Ovary (tissue), 9 donors: ENCODE measurements around the gene ITPRIPL2. TPM values are rescaled to one million over a fixed set of nuclear protein-coding genes. Genes with fewer than 3 reads are reported as not detected.

Experiments used
- DNase-seq, 5 donors: peaks; one replicate each; pipeline ENCODE4 v3.0.0-alpha.2; 2019 to 2020
- H3K27ac ChIP-seq, 2 donors: fragments of 200-600 bp; one replicate each; pipeline versions ENCODE4 v1.5.1 to v1.8.0; 2019 to 2022
- H3K27me3 ChIP-seq: fragments of 200-600 bp; one replicate; pipeline ENCODE4 v1.8.0; 2022
- H3K36me3 ChIP-seq: fragments of 200-600 bp; sonication (generic); one replicate; pipeline ENCODE4 v1.5.1; 2019
- H3K4me1 ChIP-seq: one replicate; pipeline ENCODE4 v1.8.1; 2013; ENCODE audit warnings: mild to moderate bottlenecking, moderate library complexity; ENCODE audit not compliant: insufficient read depth
- H3K4me3 ChIP-seq: fragments of 200-600 bp; sonication (generic); one replicate; pipeline ENCODE4 v1.5.1; 2017
- H3K9me3 ChIP-seq, 2 donors: fragments of 200-600 bp in 1 of 2; sonication (generic) in 1 of 2; one replicate each; pipeline versions ENCODE4 v1.5.1 to v1.8.1; 2013 to 2019; ENCODE audit warnings: mild to moderate bottlenecking in 1 of 2, moderate library complexity in 1 of 2
- EP300 ChIP-seq: sonication (generic); formaldehyde crosslinking; IDR thresholded peaks from one replicate; pipeline ENCODE4 v1.6.1; 2017; ENCODE audit warnings: antibody characterized with exemption
- POLR2A ChIP-seq: fragments of 450-650 bp; IDR thresholded peaks from one replicate; pipeline ENCODE4 v1.6.1; 2017; ENCODE audit warnings: antibody characterized with exemption, mild to moderate bottlenecking, moderate library complexity
- WGBS, 3 donors: extraction: QIAGEN DNeasy Blood & Tissue Kit in 1 of 3; methylation state at CpG; one replicate each; pipeline versions ENCODE4 v1.1.5 to v1.1.7; 2013 to 2017; 5-methylcytosine and 5-hydroxymethylcytosine counted together
- intact Hi-C, 4 donors: fragments of 100-400 bp; cut with DNase I; formaldehyde crosslinking; loops; one replicate each; pipeline versions ENCODE4 v1.11.0 to v1.15.1; 2022 to 2023
- polyA plus RNA-seq, 2 donors: library from polyadenylated mRNA; stranded (reverse); fragments of 200-250 nt in 1 of 2; fragments of 350-450 nt in 1 of 2; fragmentation: Illumina TruSeq in 1 of 2; extraction: RNeasy Lipid Tissue Mini Kit (QIAGEN cat#74804) in 1 of 2; gene quantifications; one replicate each; pipeline ENCODE4 v1.2.3, GENCODE V29; 2013 to 2014
- total RNA-seq, 7 donors: library from RNA; depleted of rRNA in 2 of 7; stranded (reverse); fragments of >200 nt in 2 of 7; fragmentation: NEBNext Ultra II Directional in 3 of 7; extraction: Animal tissue kit (Norgen Biotek cat#: 25700) in 3 of 7; gene quantifications; one replicate each; pipeline versions ENCODE4 v1.1.0 to v1.2.4, GENCODE V29; 2016 to 2023
- TF ChIP-seq, protein P1 (sequence below), 3 donors: fragments of 450-650 bp in 2 of 3; fragments of 200-600 bp in 1 of 3; IDR thresholded peaks; one replicate each; pipeline versions ENCODE4 v1.5.1 to v1.8.0; 2016 to 2022; ENCODE audit warnings: antibody characterized with exemption in 3 of 3, mild to moderate bottlenecking in 1 of 3
- donor health status: DM: no; HTN: no; CAD: no; lungs with moderate emphysema.
- donor health status: DM: no; HTN: no; CAD: no.
- donor health status: Bipolar disorder and iron deficiency.
- donor health status: DM: yes; HTN: yes; CAD: no.
- donor health status: DM: no; HTN: no; CAD: no.
- donor health status: DM: yes; HTN: yes; CAD: no.

The ITPRIPL2 gene
- total and polyA plus RNA-seq, 9 donors, result 11.4 to 58.5 (median 42.3) TPM

DNA sequence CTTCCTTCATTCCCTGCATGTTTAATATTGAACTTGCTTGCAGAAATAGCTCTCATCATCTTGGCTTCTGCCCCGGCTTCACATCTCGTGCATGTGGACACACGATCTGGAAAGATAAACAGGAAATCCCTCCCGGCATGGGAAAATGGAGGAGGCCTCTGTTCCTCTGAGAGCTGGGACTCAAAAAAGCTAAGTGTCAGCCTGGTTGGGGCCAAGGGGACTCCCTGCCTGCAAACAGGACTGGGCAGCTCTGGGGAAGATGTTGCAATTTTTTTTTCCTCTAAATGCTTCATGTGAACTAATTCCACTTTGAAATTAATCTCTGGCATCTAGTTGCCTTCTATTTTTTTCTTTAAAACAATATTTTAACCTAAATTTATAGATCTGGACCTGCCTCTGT, 24.8 kb downstream of the ITPRIPL2 start:
- Histone ChIP-seq H3K4me3 (no peak overlapping the region), H3K9me3 (no peaks in the 10 kb centered on the region), H3K27me3 (no peaks in the 10 kb centered on the region), H3K36me3 (no peaks in the 10 kb centered on the region), H3K27ac (no peak overlapping the region), H3K4me1 (peaks cover 2% of the 10 kb centered on the region)
- TF ChIP-seq, protein P1, sequence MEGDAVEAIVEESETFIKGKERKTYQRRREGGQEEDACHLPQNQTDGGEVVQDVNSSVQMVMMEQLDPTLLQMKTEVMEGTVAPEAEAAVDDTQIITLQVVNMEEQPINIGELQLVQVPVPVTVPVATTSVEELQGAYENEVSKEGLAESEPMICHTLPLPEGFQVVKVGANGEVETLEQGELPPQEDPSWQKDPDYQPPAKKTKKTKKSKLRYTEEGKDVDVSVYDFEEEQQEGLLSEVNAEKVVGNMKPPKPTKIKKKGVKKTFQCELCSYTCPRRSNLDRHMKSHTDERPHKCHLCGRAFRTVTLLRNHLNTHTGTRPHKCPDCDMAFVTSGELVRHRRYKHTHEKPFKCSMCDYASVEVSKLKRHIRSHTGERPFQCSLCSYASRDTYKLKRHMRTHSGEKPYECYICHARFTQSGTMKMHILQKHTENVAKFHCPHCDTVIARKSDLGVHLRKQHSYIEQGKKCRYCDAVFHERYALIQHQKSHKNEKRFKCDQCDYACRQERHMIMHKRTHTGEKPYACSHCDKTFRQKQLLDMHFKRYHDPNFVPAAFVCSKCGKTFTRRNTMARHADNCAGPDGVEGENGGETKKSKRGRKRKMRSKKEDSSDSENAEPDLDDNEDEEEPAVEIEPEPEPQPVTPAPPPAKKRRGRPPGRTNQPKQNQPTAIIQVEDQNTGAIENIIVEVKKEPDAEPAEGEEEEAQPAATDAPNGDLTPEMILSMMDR (IDR thresholded peaks at IDR 0.05), result no peak
- no peak for TF ChIP-seq POLR2A
- TF ChIP-seq EP300, result no peak
- intact Hi-C loops, result no loop called here
- WGBS, 3 donors, result 2 to 3% (median 3%) methylated on average over 4 of the region's 4 CpGs
- peak in 3 of 5 donors; percentile 32 to 52 (median 51) for DNase-seq

DNA sequence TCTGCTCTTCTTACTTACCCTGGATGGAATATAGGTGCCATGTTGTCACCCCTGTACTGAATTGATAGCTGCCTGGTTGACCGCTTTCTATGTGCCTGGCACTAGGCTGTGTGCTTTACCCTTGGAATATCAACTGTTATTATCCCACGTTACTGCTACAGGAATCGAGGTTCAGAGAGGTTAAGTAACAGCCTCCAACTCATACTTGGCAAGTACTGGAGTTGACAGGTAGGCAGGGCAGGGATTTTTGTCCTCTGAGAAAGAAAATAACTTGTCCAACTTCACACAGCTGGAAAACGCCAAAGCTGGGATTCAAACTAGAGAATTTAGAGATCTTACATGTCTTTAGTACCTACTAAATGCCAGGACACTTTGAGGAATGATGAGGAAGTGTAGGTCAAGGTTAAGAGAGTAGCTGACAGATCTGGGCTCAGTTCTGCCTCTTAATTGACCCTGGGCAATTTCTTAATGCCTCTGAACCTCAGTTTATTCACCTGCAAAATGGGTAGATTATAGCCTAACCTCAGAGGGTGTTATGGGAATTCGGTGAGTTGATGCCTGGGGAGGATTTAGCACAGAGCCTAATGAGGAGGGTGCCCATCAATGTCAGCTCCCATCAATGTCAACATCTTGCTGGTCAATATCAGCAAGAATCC, 25.8 kb downstream of the ITPRIPL2 start:
- Histone ChIP-seq H3K27me3 (no peaks in the 10 kb centered on the region), H3K9me3 (no peaks in the 10 kb centered on the region), H3K4me3 (no peak overlapping the region), H3K4me1 (peaks cover 2% of the 10 kb centered on the region), H3K36me3 (no peaks in the 10 kb centered on the region), H3K27ac (no peak overlapping the region)
- no peak for DNase-seq
- WGBS, 3 donors, result 69 to 74% (median 72%) methylated on average over 5 of the region's 5 CpGs
- intact Hi-C loops, result no loop called here
- TF ChIP-seq EP300 (no peak), POLR2A (no peak)
- TF ChIP-seq, protein P1 (IDR thresholded peaks at IDR 0.05), result no peak

DNA sequence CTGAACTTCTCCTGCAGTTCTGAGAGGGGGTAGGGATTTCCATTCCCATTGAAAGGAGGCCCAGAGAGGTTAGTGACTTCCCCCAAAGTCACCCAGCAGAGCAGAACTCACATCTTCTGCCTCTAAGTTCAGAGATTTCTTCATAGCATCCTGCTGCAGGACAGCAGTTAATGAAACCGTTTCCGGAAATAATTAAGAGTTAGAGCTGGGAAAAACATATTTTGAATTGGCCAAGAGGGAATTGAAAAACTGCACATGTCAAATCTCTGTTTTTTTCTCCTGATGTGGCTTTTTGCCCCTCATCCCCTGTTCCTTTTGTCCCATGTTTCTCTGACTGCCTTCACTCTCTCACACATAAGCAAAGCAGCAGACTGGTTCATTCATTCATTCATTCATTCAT, 26.6 kb downstream of the ITPRIPL2 start:
- WGBS, 3 donors, result 43 to 61% (median 47%) methylated on average over 2 of the region's 2 CpGs
- Histone ChIP-seq H3K9me3 (no peaks in the 10 kb centered on the region), H3K27ac (no peak overlapping the region), H3K4me3 (no peak overlapping the region), H3K36me3 (no peaks in the 10 kb centered on the region), H3K27me3 (no peaks in the 10 kb centered on the region), H3K4me1 (peaks cover 2% of the 10 kb centered on the region)
- no peak for TF ChIP-seq POLR2A
- TF ChIP-seq EP300, result no peak
- TF ChIP-seq, protein P1 (IDR thresholded peaks at IDR 0.05), result no peak
- intact Hi-C loops, result no loop called here
- DNase-seq, result no peak

DNA sequence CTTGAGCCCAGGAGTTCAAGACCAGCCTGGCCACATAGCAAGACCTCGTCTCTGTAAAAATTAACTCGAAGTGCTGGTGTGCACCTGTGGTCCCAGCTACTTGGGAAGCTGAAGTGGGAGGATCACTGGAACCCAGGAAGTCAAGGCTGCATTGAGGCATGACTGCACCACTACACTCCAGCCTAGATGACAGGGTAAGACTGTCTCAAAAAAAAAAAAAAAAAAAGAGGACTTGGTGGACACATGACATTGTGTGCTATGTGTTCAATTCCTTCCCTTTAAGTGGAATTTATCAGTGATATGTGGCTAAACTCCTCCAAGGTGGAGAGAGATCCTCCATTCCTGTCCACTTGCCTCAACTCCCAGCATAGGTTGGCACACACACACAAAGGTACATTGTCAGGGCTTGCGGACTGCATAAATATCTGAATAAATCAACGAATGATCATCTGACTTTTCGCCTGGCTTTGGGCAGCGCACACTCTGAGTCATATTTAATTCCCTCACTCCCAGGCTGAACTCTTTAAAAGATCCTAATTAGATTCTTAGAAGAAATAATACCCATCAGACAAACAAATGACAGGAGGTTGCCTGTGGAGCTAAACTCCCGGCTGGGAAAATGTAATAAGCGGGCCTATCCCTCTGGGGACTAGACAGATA, 29.3 kb downstream of the ITPRIPL2 start:
- 89 to 90% (median 89%) methylated on average over 8 of the region's 8 CpGs for WGBS, 3 donors
- Histone ChIP-seq H3K27me3 (no peaks in the 10 kb centered on the region), H3K27ac (no peak overlapping the region), H3K4me1 (peaks cover 2% of the 10 kb centered on the region), H3K4me3 (no peak overlapping the region), H3K9me3 (no peaks in the 10 kb centered on the region), H3K36me3 (no peaks in the 10 kb centered on the region)
- intact Hi-C loops, result no loop called here
- DNase-seq, result no peak
- no peak for TF ChIP-seq POLR2A
- TF ChIP-seq, protein P1 (IDR thresholded peaks at IDR 0.05), result no peak
- no peak for TF ChIP-seq EP300
